Measurements from ENCODE around the gene SLC2A13. TPM values are rescaled to one million over a fixed set of nuclear protein-coding genes. Genes with fewer than 3 reads are reported as not detected.

The SLC2A13 gene
- polyA plus RNA-seq, 1 donor (not counting 4 experiments of a cell fraction or from before 2014, with no cell fraction given) = 1.1 TPM

DNA sequence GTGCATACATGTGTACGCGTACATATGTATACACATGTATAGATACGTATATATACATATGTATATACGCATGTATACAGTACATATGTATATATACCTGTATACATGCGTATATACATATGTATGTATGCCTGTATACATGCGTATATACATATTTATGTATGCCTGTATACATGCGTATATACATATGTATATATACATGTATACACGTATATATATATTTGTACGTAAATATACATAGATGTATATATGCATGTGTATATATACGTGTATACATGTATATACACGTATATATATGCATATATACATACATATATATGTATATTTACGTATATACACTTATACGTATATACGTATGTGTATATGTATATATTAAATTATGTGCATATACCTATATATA, 392.3 kb downstream of the SLC2A13 start:
- no peaks in the 10 kb centered on the region for H3K9me1 ChIP-seq (ENCODE audit: control insufficient read depth, extremely low read depth, insufficient read depth, low read length)
- H3K27me3 ChIP-seq (ENCODE audit: control insufficient read depth, extremely low read depth, insufficient read depth, low read length) = no peaks in the 10 kb centered on the region
- H3K4me2 ChIP-seq (ENCODE audit: control insufficient read depth, extremely low read depth, insufficient read depth, low read depth, low read length) = no peak overlapping the region
- H3K27ac ChIP-seq (ENCODE audit: control insufficient read depth, insufficient read depth, low read length) = no peak overlapping the region
- H2AFZ ChIP-seq (ENCODE audit: control insufficient read depth, low read length) = no peak overlapping the region
- no peaks in the 10 kb centered on the region for H4K20me1 ChIP-seq (ENCODE audit: control insufficient read depth, extremely low read depth, insufficient read depth, low read length)
- peaks cover 2% of the 10 kb centered on the region for H3K9me3 ChIP-seq (ENCODE audit: control insufficient read depth, low read depth, low read length)
- H3K79me2 ChIP-seq (ENCODE audit: control insufficient read depth, insufficient read depth, low read length) = no peaks in the 10 kb centered on the region
- H3K9ac ChIP-seq (ENCODE audit: control insufficient read depth, extremely low read depth, insufficient read depth, low read length) = no peak overlapping the region
- no peak overlapping the region for H3K4me3 ChIP-seq (ENCODE audit: control insufficient read depth in 2 of 3, extremely low read depth in 1 of 3, insufficient read depth in 2 of 3, low read depth in 1 of 3, low read length in 3 of 3)
- FAIRE-seq = no peak
- DNase-seq (ENCODE audit: low read depth, low spot score) = no peak
- dilution Hi-C loops (cut with MboI; ENCODE audit: extremely low pct_ligation_motif_present, low sequenced_read_pairs) = no loop called here
- no peaks in the 10 kb centered on the region for H3K36me3 ChIP-seq (ENCODE audit: control insufficient read depth in 2 of 2, extremely low read depth in 1 of 2, insufficient read depth in 2 of 2, low read length in 2 of 2)
- TF ChIP-seq EZH2 (IDR thresholded peaks at IDR 0.05; ENCODE audit: low read length) = no peak
- TF ChIP-seq CTCF (optimal IDR thresholded peaks at IDR 0.05 in 1 of 3, IDR thresholded peaks at IDR 0.05 in 1 of 3, conservative IDR thresholded peaks at IDR 0.05 in 1 of 3; ENCODE audit: extremely low read depth in 1 of 3, insufficient read depth in 2 of 3, low read length in 3 of 3) = no peak
- H3K4me1 ChIP-seq (ENCODE audit: control insufficient read depth, extremely low read depth, insufficient read depth, low read length) = no peaks in the 10 kb centered on the region

GRCh38 chr12:39712334-39712733, 393.5 kb downstream of the SLC2A13 start:
- Histone ChIP-seq H3K27me3 (ENCODE audit: control insufficient read depth, extremely low read depth, insufficient read depth, low read length) (no peaks in the 10 kb centered on the region), H3K9ac (ENCODE audit: control insufficient read depth, extremely low read depth, insufficient read depth, low read length) (no peak overlapping the region), H3K4me3 (ENCODE audit: control insufficient read depth in 2 of 3, extremely low read depth in 1 of 3, insufficient read depth in 2 of 3, low read depth in 1 of 3, low read length in 3 of 3) (no peak overlapping the region), H3K9me3 (ENCODE audit: control insufficient read depth, low read depth, low read length) (peaks cover 2% of the 10 kb centered on the region), H3K4me1 (ENCODE audit: control insufficient read depth, extremely low read depth, insufficient read depth, low read length) (no peaks in the 10 kb centered on the region), H3K79me2 (ENCODE audit: control insufficient read depth, insufficient read depth, low read length) (no peaks in the 10 kb centered on the region), H2AFZ (ENCODE audit: control insufficient read depth, low read length) (no peak overlapping the region), H3K27ac (ENCODE audit: control insufficient read depth, insufficient read depth, low read length) (no peak overlapping the region), H3K4me2 (ENCODE audit: control insufficient read depth, extremely low read depth, insufficient read depth, low read depth, low read length) (no peak overlapping the region), H3K36me3 (ENCODE audit: control insufficient read depth in 2 of 2, extremely low read depth in 1 of 2, insufficient read depth in 2 of 2, low read length in 2 of 2) (no peaks in the 10 kb centered on the region), H4K20me1 (ENCODE audit: control insufficient read depth, extremely low read depth, insufficient read depth, low read length) (no peaks in the 10 kb centered on the region), H3K9me1 (ENCODE audit: control insufficient read depth, extremely low read depth, insufficient read depth, low read length) (no peaks in the 10 kb centered on the region)
- FAIRE-seq = no peak
- TF ChIP-seq EZH2 (IDR thresholded peaks at IDR 0.05; ENCODE audit: low read length) (no peak), CTCF (optimal IDR thresholded peaks at IDR 0.05 in 1 of 3, IDR thresholded peaks at IDR 0.05 in 1 of 3, conservative IDR thresholded peaks at IDR 0.05 in 1 of 3; ENCODE audit: extremely low read depth in 1 of 3, insufficient read depth in 2 of 3, low read length in 3 of 3) (no peak)
- no peak for DNase-seq (ENCODE audit: low read depth, low spot score)
- dilution Hi-C loops (cut with MboI; ENCODE audit: extremely low pct_ligation_motif_present, low sequenced_read_pairs) = no loop called here

Small RNA genes within 50 kb of the gene (small RNA-seq; reads per million reads assigned to genes)
- gene RF00414 (ENCODE audit: insufficient read length in 3 of 3, low read depth in 3 of 3, low replicate concordance in 1 of 3) = 0 reads per million in 3 experiments

Other genes with a start within 250 kb of the SLC2A13 start
- 0.07 to 0.26 TPM (median 0.25 TPM) in 3 replicates for gene LRRK2, start 118.9 kb upstream of the SLC2A13 start, polyA plus RNA-seq

All from keratinocyte (primary cell).